Uterus (tissue), 4 donors: ENCODE data around the gene PGGHG. TPM values are rescaled to one million over a fixed set of nuclear protein-coding genes. Genes with fewer than 3 reads are reported as not detected.

Experiments
- DNase-seq, 2 donors: peaks; one replicate each; pipeline ENCODE4 v3.0.0-alpha.2; 2019 to 2020
- H3K27ac ChIP-seq, 2 donors: fragments of 200-600 bp; sonication (generic); 1 replicate in 1 of 2; 2 replicates in 1 of 2; pipeline ENCODE4 v1.5.1; 2016 to 2018
- H3K27me3 ChIP-seq, 2 donors: fragments of 200-600 bp; sonication (generic); one replicate each; pipeline ENCODE4 v1.5.1; 2018 to 2019; ENCODE audit warnings: control low read depth in 1 of 2
- H3K36me3 ChIP-seq, 2 donors: fragments of 200-600 bp; sonication (generic); one replicate each; pipeline ENCODE4 v1.5.1; 2019; ENCODE audit warnings: control low read depth in 1 of 2
- H3K4me1 ChIP-seq, 2 donors: fragments of 200-600 bp; sonication (generic); one replicate each; pipeline ENCODE4 v1.5.1; 2018 to 2019; ENCODE audit warnings: control low read depth in 1 of 2
- H3K4me3 ChIP-seq, 2 donors: fragments of 200-600 bp; sonication (generic); 1 replicate in 1 of 2; 2 replicates in 1 of 2; pipeline ENCODE4 v1.5.1; 2018 to 2019; ENCODE audit warnings: mild to moderate bottlenecking in 1 of 2
- H3K9me3 ChIP-seq, 2 donors: fragments of 200-600 bp; sonication (generic); one replicate each; pipeline ENCODE4 v1.5.1; 2019; ENCODE audit warnings: control low read depth in 1 of 2
- POLR2A ChIP-seq, 2 donors: fragments of 450-650 bp; IDR thresholded peaks; one replicate each; pipeline ENCODE4 v1.6.1; 2016; ENCODE audit warnings: antibody characterized with exemption in 2 of 2, mild to moderate bottlenecking in 1 of 2, moderate library complexity in 1 of 2
- intact Hi-C: fragments of 100-400 bp; cut with DNase I; formaldehyde crosslinking; loops from one replicate; pipeline ENCODE4 v1.15.1; 2023; ENCODE audit warnings: low total_unique reads
- total RNA-seq, 4 donors: library from RNA; depleted of rRNA in 3 of 4; stranded (reverse); fragments of >200 nt in 3 of 4; gene quantifications; one replicate each; pipeline versions ENCODE4 v1.1.0 to v1.2.4, GENCODE V29; 2014 to 2023
- TF ChIP-seq, protein P1 (sequence below), 4 experiments: fragments of 200-600 bp in 2 of 4; fragments of 450-650 bp in 2 of 4; sonication (generic) in 2 of 4; IDR thresholded peaks; one replicate each; pipeline ENCODE4 v1.5.1; 2016 to 2019; ENCODE audit warnings: antibody characterized with exemption in 4 of 4, mild to moderate bottlenecking in 2 of 4, moderate library complexity in 1 of 4
- donor health status: DM: yes; HTN: yes; CAD: no.

PGGHG gene
- total RNA-seq, 4 donors from 2014 or later = 7.9 to 29.1 (median 14.2) TPM

DNA sequence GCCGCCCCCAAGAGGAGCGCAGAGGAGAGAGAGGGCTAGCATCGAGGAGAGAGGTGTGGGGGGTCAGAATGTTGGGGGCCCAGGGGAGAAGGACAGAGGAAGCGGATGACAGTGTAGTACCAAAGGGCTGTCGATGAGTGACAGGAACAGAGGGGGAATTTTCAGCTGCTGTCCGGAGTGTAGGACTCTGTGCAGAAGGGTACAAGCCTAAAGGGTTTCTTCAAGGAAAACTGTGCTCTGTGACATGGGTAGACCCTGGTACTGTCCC is 16.1 kb upstream of the PGGHG start:
- Histone ChIP-seq H3K4me3 (no peak overlapping the region), H3K27me3 (no peaks in the 10 kb centered on the region), H3K4me1 (no peaks in the 10 kb centered on the region), H3K27ac (no peak overlapping the region), H3K9me3 (peaks cover 0 to 5% of the 10 kb centered on the region in 2 donors), H3K36me3 (no peaks in the 10 kb centered on the region)
- no peak for TF ChIP-seq POLR2A (IDR thresholded peaks at IDR 0.05)
- TF ChIP-seq, protein P1, sequence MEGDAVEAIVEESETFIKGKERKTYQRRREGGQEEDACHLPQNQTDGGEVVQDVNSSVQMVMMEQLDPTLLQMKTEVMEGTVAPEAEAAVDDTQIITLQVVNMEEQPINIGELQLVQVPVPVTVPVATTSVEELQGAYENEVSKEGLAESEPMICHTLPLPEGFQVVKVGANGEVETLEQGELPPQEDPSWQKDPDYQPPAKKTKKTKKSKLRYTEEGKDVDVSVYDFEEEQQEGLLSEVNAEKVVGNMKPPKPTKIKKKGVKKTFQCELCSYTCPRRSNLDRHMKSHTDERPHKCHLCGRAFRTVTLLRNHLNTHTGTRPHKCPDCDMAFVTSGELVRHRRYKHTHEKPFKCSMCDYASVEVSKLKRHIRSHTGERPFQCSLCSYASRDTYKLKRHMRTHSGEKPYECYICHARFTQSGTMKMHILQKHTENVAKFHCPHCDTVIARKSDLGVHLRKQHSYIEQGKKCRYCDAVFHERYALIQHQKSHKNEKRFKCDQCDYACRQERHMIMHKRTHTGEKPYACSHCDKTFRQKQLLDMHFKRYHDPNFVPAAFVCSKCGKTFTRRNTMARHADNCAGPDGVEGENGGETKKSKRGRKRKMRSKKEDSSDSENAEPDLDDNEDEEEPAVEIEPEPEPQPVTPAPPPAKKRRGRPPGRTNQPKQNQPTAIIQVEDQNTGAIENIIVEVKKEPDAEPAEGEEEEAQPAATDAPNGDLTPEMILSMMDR (IDR thresholded peaks at IDR 0.05) = no peak
- DNase-seq = no peak
- intact Hi-C loops = no loop called here

DNA sequence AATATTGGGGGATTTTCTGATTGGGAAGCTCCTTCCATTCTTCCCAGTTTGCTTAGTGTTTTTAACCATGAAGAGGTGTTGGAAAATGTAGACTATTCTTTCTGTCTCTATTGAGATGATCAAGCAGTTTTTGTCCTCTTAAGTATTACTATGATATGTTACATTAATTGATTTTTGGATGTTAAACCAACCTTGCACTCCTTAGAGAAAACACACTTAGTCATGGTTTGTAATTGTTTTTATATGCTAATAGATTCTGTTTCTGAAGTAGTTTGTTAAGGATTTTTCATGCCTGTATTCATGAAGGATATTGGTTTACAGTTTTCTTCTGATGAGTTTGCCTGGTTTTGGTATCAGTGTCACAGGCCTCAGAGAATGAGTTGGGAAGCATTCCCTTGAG is 12.7 kb upstream of the PGGHG start:
- DNase-seq = no peak
- Histone ChIP-seq H3K27ac (no peak overlapping the region), H3K4me1 (peaks cover 0 to 7% of the 10 kb centered on the region in 2 donors), H3K9me3 (peaks cover 0 to 5% of the 10 kb centered on the region in 2 donors), H3K27me3 (peaks cover 15 to 24% of the 10 kb centered on the region in 2 donors), H3K36me3 (no peaks in the 10 kb centered on the region), H3K4me3 (no peak overlapping the region)
- intact Hi-C loops = no loop called here
- TF ChIP-seq, protein P1 (IDR thresholded peaks at IDR 0.05) = no peak
- no peak for TF ChIP-seq POLR2A (IDR thresholded peaks at IDR 0.05)

DNA sequence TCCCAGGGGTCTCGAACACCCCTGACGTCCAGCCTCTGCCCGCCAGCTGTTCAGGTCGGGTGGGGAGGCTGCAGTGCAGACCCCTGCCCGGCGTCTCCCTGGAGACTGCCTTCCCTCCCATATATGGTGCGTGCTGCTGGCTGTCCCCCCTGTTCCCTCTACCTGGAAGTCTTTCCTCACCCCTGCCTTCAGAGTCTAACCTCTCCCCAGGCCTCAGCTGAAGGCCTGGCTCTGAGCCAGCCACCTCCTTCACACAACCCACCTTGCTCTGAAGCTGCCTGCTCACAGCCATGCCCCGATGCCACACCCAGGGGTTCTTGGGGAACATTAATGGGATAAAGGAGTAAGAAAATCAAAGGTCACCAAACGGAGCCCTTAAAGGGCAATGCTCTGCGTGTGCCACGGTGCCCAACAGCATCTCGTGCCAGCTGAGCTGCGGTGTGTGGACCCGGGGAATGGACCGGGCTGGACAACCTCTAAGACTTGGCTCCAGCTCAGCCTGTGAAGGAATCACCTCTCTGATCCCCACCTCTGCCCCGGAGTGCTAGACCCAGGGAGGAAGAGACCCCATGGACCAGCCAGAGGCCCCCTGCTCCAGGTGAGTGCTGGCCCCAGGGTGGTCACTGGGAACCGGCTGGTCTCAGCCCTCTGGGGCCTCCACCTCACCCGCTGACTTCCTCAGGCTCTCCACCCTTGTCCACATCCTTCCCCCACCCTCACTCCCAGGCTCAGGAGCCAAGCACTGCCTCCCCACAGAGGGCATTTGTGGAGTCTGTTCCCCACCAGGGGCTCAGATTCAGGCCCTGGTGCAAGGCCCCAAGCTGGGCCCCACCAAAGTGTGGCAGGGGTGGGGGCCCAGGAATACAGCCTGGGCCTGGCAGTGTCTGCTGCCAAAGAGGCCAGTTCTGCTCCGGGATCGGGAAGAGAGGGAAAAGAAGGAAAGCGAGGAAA is 10.7 kb upstream of the PGGHG start, which contains the start of gene NLRP6:
Gene NLRP6 (plus strand): TSS at position 407 of the 951 bp plus-strand sequence. CDS start 163 bp downstream, at position 570.
- Histone ChIP-seq H3K27ac (no peak within 1 kb of the TSS), H3K4me3 (no peak within 1 kb of the TSS), H3K36me3 (no peaks in the 10 kb centered on the region), H3K4me1 (peaks cover 0 to 7% of the 10 kb centered on the region in 2 donors), H3K9me3 (peaks cover 0 to 5% of the 10 kb centered on the region in 2 donors), H3K27me3 (peaks cover 29 to 32% of the 10 kb centered on the region in 2 donors)
- DNase-seq = peak in 1 of 2 donors; percentile 12
- no peak for TF ChIP-seq POLR2A (IDR thresholded peaks at IDR 0.05)
- TF ChIP-seq, protein P1 (IDR thresholded peaks at IDR 0.05) = no peak
- intact Hi-C loops = no loop called here

DNA sequence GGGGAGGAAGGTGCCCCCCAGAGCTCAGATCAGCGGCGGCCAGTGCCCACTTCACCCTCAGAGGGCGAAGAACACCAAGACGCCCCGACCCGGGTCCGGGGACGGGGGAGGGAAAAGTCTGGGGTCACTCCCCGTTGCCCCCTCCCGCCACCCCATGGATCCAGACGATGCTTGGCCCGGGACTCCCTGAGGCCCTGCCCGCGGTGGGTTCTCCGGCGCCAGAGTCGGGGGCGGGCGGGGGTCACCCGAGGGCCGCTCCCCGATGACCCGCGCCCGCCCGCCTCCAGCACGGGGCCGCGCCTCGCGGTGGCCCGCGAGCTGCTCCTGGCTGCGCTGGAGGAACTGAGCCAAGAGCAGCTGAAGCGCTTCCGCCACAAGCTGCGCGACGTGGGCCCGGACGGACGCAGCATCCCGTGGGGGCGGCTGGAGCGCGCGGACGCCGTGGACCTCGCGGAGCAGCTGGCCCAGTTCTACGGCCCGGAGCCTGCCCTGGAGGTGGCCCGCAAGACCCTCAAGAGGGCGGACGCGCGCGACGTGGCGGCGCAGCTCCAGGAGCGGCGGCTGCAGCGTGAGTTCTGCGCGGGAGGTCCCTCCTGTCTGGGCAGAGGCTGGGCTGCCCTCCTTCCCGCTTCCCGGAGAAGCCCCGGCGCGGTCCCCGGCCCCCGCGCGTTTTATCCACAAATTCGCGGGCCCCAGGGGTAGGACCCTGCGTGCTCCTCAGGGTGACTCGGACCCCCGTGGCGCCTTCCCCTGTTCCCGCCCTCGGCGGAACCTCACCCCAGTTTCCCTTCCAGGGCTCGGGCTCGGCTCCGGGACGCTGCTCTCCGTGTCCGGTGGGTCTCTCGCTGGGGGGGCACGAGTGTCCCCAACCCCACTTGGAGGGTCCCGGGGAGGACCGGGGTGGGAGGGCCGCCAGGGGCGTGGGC is 9.6 kb upstream of the PGGHG start:
- Histone ChIP-seq H3K4me3 (no peak overlapping the region), H3K27me3 (peaks cover 29 to 32% of the 10 kb centered on the region in 2 donors), H3K9me3 (peaks cover 0 to 5% of the 10 kb centered on the region in 2 donors), H3K4me1 (peaks cover 0 to 7% of the 10 kb centered on the region in 2 donors), H3K27ac (no peak overlapping the region), H3K36me3 (no peaks in the 10 kb centered on the region)
- TF ChIP-seq POLR2A (IDR thresholded peaks at IDR 0.05) = no peak
- TF ChIP-seq, protein P1 (IDR thresholded peaks at IDR 0.05) = no peak
- intact Hi-C loops = no loop called here
- DNase-seq = no peak
